Uterus (tissue), 2 donors: ENCODE data around the gene BORCS6.

Experiments used
- POLR2A ChIP-seq, 2 donors: fragments of 450-650 bp; IDR thresholded peaks; one replicate each; pipeline ENCODE4 v1.6.1; 2016; ENCODE audit warnings: antibody characterized with exemption in 2 of 2, mild to moderate bottlenecking in 1 of 2, moderate library complexity in 1 of 2
- TF ChIP-seq, protein P1 (sequence below), 4 experiments: fragments of 200-600 bp in 2 of 4; fragments of 450-650 bp in 2 of 4; sonication (generic) in 2 of 4; IDR thresholded peaks; one replicate each; pipeline ENCODE4 v1.5.1; 2016 to 2019; ENCODE audit warnings: antibody characterized with exemption in 4 of 4, mild to moderate bottlenecking in 2 of 4, moderate library complexity in 1 of 4

GRCh38 chr17:8154608-8155155, 35.3 kb downstream of the BORCS6 start:
- no peak for TF ChIP-seq POLR2A (IDR thresholded peaks at IDR 0.05)
- TF ChIP-seq, protein P1, sequence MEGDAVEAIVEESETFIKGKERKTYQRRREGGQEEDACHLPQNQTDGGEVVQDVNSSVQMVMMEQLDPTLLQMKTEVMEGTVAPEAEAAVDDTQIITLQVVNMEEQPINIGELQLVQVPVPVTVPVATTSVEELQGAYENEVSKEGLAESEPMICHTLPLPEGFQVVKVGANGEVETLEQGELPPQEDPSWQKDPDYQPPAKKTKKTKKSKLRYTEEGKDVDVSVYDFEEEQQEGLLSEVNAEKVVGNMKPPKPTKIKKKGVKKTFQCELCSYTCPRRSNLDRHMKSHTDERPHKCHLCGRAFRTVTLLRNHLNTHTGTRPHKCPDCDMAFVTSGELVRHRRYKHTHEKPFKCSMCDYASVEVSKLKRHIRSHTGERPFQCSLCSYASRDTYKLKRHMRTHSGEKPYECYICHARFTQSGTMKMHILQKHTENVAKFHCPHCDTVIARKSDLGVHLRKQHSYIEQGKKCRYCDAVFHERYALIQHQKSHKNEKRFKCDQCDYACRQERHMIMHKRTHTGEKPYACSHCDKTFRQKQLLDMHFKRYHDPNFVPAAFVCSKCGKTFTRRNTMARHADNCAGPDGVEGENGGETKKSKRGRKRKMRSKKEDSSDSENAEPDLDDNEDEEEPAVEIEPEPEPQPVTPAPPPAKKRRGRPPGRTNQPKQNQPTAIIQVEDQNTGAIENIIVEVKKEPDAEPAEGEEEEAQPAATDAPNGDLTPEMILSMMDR (IDR thresholded peaks at IDR 0.05), result no peak
